Measurements from ENCODE around the gene TMPRSS13. TPM values are rescaled to one million over a fixed set of nuclear protein-coding genes. Genes with fewer than 3 reads are reported as not detected.

The TMPRSS13 gene
- total RNA-seq, 1 donor from 2014 or later: 6.9 TPM

DNA sequence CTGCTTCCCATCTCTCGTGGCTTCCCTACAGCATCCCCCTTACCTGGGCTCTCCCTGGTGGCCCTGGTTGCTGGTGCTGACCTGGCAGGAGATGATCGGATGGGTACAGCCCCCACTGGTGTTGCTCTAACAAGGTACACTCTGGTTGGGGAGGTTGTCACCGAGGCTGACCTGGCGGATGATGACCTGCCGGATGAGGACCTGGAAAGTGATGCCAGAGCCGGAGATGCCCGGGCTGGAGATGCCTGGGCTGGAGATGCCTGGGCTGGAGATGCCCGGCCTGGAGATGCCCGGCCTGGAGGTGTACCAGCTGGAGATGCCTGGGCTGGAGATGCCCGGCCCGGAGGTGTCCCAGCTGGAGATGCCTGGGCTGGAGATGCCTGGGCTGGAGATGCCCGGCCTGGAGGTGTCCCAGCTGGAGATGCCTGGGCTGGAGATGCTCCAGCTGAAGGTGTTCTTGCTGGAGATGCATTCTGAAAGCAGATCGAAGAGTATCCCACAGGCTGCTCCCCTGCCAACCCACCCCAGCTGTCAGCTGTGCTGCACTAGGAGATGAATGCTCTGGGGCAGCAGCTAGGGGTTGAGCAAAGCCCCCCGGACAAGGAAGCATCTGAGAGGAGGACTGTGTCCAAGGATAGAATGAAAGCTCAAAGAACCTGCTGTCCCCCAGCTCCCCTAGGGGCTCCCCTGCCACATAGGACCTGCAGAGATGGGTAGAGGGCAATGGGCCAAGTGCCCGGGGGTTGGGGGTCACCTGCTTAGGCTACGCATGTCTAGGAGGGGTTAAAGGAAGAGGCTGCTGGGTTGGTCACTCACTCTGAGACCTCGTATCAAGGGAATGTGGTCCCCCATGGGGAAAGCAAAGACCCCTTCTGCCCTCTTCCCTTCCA, 10.6 kb downstream of the TMPRSS13 start:
- H3K4me1 Mint-ChIP-seq (ENCODE audit: unreplicated experiment): peaks cover 13% of the 10 kb centered on the region
- H3K4me3 Mint-ChIP-seq: no peak overlapping the region
- no peak for DNase-seq (ENCODE audit: extremely low spot score, unreplicated experiment)
- no peaks in the 10 kb centered on the region for H3K9me3 Mint-ChIP-seq
- peaks cover 9% of the 10 kb centered on the region for H3K27me3 Mint-ChIP-seq
- TF ChIP-seq, protein P1, sequence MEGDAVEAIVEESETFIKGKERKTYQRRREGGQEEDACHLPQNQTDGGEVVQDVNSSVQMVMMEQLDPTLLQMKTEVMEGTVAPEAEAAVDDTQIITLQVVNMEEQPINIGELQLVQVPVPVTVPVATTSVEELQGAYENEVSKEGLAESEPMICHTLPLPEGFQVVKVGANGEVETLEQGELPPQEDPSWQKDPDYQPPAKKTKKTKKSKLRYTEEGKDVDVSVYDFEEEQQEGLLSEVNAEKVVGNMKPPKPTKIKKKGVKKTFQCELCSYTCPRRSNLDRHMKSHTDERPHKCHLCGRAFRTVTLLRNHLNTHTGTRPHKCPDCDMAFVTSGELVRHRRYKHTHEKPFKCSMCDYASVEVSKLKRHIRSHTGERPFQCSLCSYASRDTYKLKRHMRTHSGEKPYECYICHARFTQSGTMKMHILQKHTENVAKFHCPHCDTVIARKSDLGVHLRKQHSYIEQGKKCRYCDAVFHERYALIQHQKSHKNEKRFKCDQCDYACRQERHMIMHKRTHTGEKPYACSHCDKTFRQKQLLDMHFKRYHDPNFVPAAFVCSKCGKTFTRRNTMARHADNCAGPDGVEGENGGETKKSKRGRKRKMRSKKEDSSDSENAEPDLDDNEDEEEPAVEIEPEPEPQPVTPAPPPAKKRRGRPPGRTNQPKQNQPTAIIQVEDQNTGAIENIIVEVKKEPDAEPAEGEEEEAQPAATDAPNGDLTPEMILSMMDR (conservative IDR thresholded peaks at IDR 0.05): no peak
- H3K27ac Mint-ChIP-seq: no peak overlapping the region
- H3K36me3 Mint-ChIP-seq: peaks cover 3% of the 10 kb centered on the region

DNA sequence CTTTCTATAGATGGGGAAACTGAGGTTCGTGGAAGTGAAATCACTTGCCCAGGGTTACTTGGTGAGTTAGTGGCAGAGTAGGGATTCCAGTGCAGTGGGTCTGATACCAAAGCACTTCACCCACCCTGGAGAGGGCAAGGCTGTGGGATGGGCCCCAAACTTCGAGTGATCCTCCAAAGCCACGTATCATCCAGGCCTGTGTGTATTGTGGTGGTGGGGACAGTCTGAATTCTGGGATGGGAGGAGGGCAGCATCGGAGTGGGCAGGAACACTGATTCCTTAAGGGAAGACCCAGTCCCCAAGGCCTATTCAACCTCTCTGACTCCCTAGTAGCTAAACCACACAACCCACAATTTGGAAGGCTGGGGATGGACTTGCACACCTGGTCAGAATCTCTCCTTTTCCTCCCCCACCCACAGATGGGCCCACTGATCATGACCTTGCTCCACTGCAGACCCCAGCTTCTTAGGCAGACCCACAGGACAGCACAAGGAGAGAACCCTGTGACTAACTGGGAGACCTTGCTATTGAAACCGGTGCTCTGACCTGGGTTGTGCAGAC, 11.5 kb downstream of the TMPRSS13 start:
- no peaks in the 10 kb centered on the region for H3K9me3 Mint-ChIP-seq
- no peak for DNase-seq (ENCODE audit: extremely low spot score, unreplicated experiment)
- H3K4me1 Mint-ChIP-seq (ENCODE audit: unreplicated experiment): peaks cover 13% of the 10 kb centered on the region
- H3K4me3 Mint-ChIP-seq: no peak overlapping the region
- H3K27me3 Mint-ChIP-seq: peaks cover 10% of the 10 kb centered on the region
- TF ChIP-seq, protein P1 (conservative IDR thresholded peaks at IDR 0.05): no peak
- H3K27ac Mint-ChIP-seq: no peak overlapping the region
- H3K36me3 Mint-ChIP-seq: peaks cover 3% of the 10 kb centered on the region

DNA sequence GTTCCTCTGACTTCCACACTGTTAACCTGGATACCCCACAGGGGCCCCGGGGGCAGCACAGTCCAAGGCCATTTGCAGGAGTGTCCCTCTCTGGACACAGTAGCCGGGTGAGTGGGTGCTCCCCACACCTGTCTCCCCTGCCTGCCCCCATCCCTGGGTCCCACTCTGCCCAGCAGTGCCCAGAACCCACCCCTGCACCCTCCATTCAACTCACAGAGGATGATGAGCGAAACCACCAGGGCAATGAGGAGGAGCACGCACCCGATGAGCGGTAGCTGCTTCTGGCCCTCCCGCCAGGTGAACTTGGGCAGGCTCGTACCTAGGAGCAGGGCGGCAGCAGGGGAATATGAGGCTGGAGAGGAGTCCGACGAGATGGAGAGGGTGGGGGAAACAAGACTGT, 12.2 kb downstream of the TMPRSS13 start:
- no peak for DNase-seq (ENCODE audit: extremely low spot score, unreplicated experiment)
- Mint-ChIP-seq H3K36me3 (peaks cover 3% of the 10 kb centered on the region), H3K4me3 (no peak overlapping the region), H3K27me3 (peaks cover 12% of the 10 kb centered on the region), H3K9me3 (no peaks in the 10 kb centered on the region), H3K4me1 (ENCODE audit: unreplicated experiment) (peaks cover 13% of the 10 kb centered on the region), H3K27ac (no peak overlapping the region)
- TF ChIP-seq, protein P1 (conservative IDR thresholded peaks at IDR 0.05): no peak

DNA sequence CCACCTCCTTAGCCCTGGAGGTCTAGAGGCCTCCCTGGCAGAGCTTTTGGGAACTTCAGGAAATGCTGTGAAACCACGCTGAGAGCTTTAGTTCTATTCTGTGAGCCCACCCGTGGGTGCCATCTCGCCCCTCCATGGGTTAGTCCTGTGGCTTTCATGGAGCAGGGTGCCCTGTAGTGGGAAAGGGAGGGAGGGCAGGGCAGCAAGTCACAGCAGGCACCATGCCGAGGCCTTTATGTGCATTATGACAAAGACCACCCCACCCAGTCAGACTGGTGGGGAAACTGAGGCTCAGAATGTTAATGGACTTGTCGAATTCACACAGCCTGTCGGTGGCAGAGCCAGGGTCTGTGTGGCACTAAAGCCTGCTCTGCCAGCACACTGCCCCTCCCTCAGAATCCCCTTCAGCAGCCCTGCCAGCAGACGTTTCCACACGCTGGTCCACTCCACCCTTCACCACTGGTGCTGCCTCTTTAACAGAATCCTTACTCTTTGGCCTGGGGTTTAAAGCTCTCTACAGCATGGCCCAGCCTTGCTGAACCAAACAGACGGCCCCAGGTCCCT, 13.4 kb downstream of the TMPRSS13 start:
- Mint-ChIP-seq H3K9me3 (no peaks in the 10 kb centered on the region), H3K27me3 (peaks cover 12% of the 10 kb centered on the region), H3K4me3 (no peak overlapping the region), H3K4me1 (ENCODE audit: unreplicated experiment) (peaks cover 13% of the 10 kb centered on the region), H3K36me3 (peaks cover 3% of the 10 kb centered on the region), H3K27ac (no peak overlapping the region)
- DNase-seq (ENCODE audit: extremely low spot score, unreplicated experiment): no peak
- TF ChIP-seq, protein P1 (conservative IDR thresholded peaks at IDR 0.05): no peak

DNA sequence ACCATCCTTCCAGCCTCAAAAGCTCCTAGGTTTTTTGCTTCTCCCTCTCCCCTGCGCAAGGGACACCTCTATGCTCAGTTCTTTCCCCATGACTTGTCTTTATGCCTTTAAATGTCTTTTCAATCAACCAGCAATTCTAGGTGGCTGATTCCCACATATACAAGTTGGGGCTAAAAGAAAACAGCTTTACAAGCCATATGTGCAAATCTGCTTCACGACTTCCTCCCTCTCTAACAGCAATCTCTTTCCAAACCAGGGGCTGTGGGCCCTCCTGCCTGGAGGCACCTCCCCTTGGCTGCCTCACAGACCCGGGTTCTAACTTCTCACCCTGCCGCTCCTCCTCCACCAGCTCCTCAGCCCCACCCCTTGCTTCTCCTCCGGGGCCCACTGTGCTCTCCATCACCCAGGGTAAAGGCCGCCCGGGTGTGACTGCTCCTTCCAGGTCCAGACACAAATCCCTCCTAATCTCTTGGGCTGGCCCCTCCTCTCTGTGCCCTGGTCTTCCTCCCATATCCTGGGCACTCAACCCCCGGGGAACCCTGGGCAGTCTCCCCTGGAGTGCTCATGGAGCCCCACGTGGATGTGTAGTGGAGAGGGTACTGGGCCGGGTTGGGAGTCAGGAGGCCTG, 14.1 kb downstream of the TMPRSS13 start:
- DNase-seq (ENCODE audit: extremely low spot score, unreplicated experiment): no peak
- H3K27ac Mint-ChIP-seq: no peak overlapping the region

More for the DNA sequence above, 14.1 kb downstream of the TMPRSS13 start:
- H3K36me3 Mint-ChIP-seq: peaks cover 3% of the 10 kb centered on the region
- H3K4me1 Mint-ChIP-seq (ENCODE audit: unreplicated experiment): peaks cover 13% of the 10 kb centered on the region
- TF ChIP-seq, protein P1 (conservative IDR thresholded peaks at IDR 0.05): no peak
- H3K9me3 Mint-ChIP-seq: no peaks in the 10 kb centered on the region
- no peak overlapping the region for H3K4me3 Mint-ChIP-seq
- H3K27me3 Mint-ChIP-seq: peaks cover 12% of the 10 kb centered on the region
